SU-DHL-6 (cell line): ENCODE measurements around the gene LYPD3.

Experiments
- CTCF ChIP-seq: fragments of 200-600 bp; sonication (generic); IDR thresholded peaks from one replicate; pipeline ENCODE4 v1.5.1; 2017; ENCODE audit warnings: antibody characterized with exemption, mild to moderate bottlenecking, low read length, moderate library complexity; ENCODE audit not compliant: insufficient read depth, poor library complexity, severe bottlenecking
- EZH2phosphoT487 ChIP-seq: fragments of 200-600 bp; sonication (generic), shearing (Covaris generic); conservative IDR thresholded peaks from 2 replicates; pipeline ENCODE4 v1.6.1; 2018; ENCODE audit warnings: mild to moderate bottlenecking, antibody characterized with exemption, low read length, moderate library complexity, mixed read lengths

- TF ChIP-seq CTCF: no peak
- TF ChIP-seq EZH2phosphoT487: no peak
These were observed 32.9 kb upstream of the LYPD3 start for GRCh38 chr19:43498233-43498842.
